EL (cell line): Measurements from ENCODE around the gene CTPS1.

ENCODE experiments used
- DNase-seq: peaks from one replicate; pipeline ENCODE4 v3.0.0-alpha.2; 2016

Gene CTPS1

GRCh38 chr1:40979241-40980067 is at the start of gene CTPS1:
Gene CTPS1, plus strand, starts transcription at chr1:40979696. Its CDS starts 3,595 bp downstream, at chr1:40983291.
- DNase-seq: peak; percentile 94

GRCh38 chr1:40930174-40930964 is 49.1 kb upstream of the CTPS1 start:
- no peak for DNase-seq

- DNase-seq: no peak
These were observed 47.9 kb upstream of the CTPS1 start for GRCh38 chr1:40931601-40932000.

GRCh38 chr1:40932006-40932405 is 47.5 kb upstream of the CTPS1 start:
- no peak for DNase-seq

- DNase-seq: peak; percentile 30
These were observed 42.6 kb upstream of the CTPS1 start for GRCh38 chr1:40936931-40937339.

- DNase-seq: no peak
These were observed 41.1 kb upstream of the CTPS1 start for GRCh38 chr1:40938393-40938792.

GRCh38 chr1:40939320-40940059 is 40.0 kb upstream of the CTPS1 start:
- DNase-seq: peak; percentile 24

- peak; percentile 95 for DNase-seq
These were observed 35.2 kb upstream of the CTPS1 start for GRCh38 chr1:40944326-40944725.

- peak; percentile 69 for DNase-seq
These were observed 34.6 kb upstream of the CTPS1 start for GRCh38 chr1:40944841-40945430.

GRCh38 chr1:40945491-40945973 is 34.0 kb upstream of the CTPS1 start:
- DNase-seq: peak; percentile 38

- DNase-seq: peak; percentile 88
These were observed 30.6 kb upstream of the CTPS1 start for GRCh38 chr1:40948741-40949443.

GRCh38 chr1:40949563-40949962 is 29.9 kb upstream of the CTPS1 start:
- no peak for DNase-seq

- peak; percentile 55 for DNase-seq
These were observed 27.4 kb upstream of the CTPS1 start for GRCh38 chr1:40951943-40952743.

- DNase-seq: no peak
These were observed 26.7 kb upstream of the CTPS1 start for GRCh38 chr1:40952744-40953315.

- DNase-seq: no peak
These were observed 24.9 kb upstream of the CTPS1 start for GRCh38 chr1:40954626-40955025.

GRCh38 chr1:40955266-40955665 is 24.2 kb upstream of the CTPS1 start:
- DNase-seq: no peak

GRCh38 chr1:40956407-40956806 is 23.1 kb upstream of the CTPS1 start:
- DNase-seq: no peak

- no peak for DNase-seq
These were observed 21.3 kb upstream of the CTPS1 start for GRCh38 chr1:40958210-40958609.

GRCh38 chr1:40965531-40965930 is 14.0 kb upstream of the CTPS1 start:
- no peak for DNase-seq

GRCh38 chr1:40966417-40966816 is 13.1 kb upstream of the CTPS1 start:
- no peak for DNase-seq

GRCh38 chr1:40969445-40969844 is 10.1 kb upstream of the CTPS1 start:
- no peak for DNase-seq
